HL-60/S4 treated with retinoic acid at 250 ng/mL for 4 days and 3 days (cell line): Measurements from ENCODE around the gene CD99L2.

ENCODE experiments used
- in situ Hi-C: fragments of 300-500 bp; cut with MboI; formaldehyde crosslinking; loops from 2 replicates; pipeline ENCODE4 v1.7.0; 2022; ENCODE audit warnings: low sequenced_read_pairs

CD99L2 gene

GRCh38 chrX:150766351-150767044 lies 132.0 kb downstream of the CD99L2 start:
- in situ Hi-C loops: no loop called here

- in situ Hi-C loops: no loop called here
Observed at GRCh38 chrX:150765782-150766350, 132.6 kb downstream of the CD99L2 start.

- in situ Hi-C loops: no loop called here
Observed at GRCh38 chrX:150765237-150765636, 133.2 kb downstream of the CD99L2 start.

- in situ Hi-C loops: no loop called here
Observed at GRCh38 chrX:150763810-150764209, 134.7 kb downstream of the CD99L2 start.

GRCh38 chrX:150763303-150763797 lies 135.1 kb downstream of the CD99L2 start:
- in situ Hi-C loops: no loop called here

GRCh38 chrX:150762258-150763165 lies 136.0 kb downstream of the CD99L2 start:
- in situ Hi-C loops: no loop called here

GRCh38 chrX:150761819-150762216 lies 136.7 kb downstream of the CD99L2 start:
- in situ Hi-C loops: no loop called here

GRCh38 chrX:150761176-150761818 lies 137.2 kb downstream of the CD99L2 start:
- in situ Hi-C loops: no loop called here

GRCh38 chrX:150759568-150760416 lies 138.7 kb downstream of the CD99L2 start:
- in situ Hi-C loops: no loop called here

GRCh38 chrX:150757371-150757770 lies 141.1 kb downstream of the CD99L2 start:
- in situ Hi-C loops: no loop called here

- in situ Hi-C loops: no loop called here
Observed at GRCh38 chrX:150753968-150754367, 144.5 kb downstream of the CD99L2 start.

- in situ Hi-C loops: no loop called here
Observed at GRCh38 chrX:150753357-150753756, 145.1 kb downstream of the CD99L2 start.

GRCh38 chrX:150752124-150752523 lies 146.3 kb downstream of the CD99L2 start:
- in situ Hi-C loops: no loop called here

GRCh38 chrX:150736475-150736874 lies 162.0 kb downstream of the CD99L2 start:
- in situ Hi-C loops: no loop called here

- in situ Hi-C loops: no loop called here
Observed at GRCh38 chrX:150731795-150732194, 166.7 kb downstream of the CD99L2 start.

- in situ Hi-C loops: no loop called here
Observed at GRCh38 chrX:150730719-150731118, 167.7 kb downstream of the CD99L2 start.

GRCh38 chrX:150729956-150730355 lies 168.5 kb downstream of the CD99L2 start:
- in situ Hi-C loops: no loop called here

- in situ Hi-C loops: loop anchor here (25.0 kb wide), 1 partner anchor 757 kb away; no protein-coding TSS in a partner anchor
Observed at GRCh38 chrX:150719621-150720020, 178.8 kb downstream of the CD99L2 start.
